Stimulated activated naive CD8-positive, alpha-beta T cell treated with anti-CD3 and anti-CD28 coated beads, Interleukin-15, Interleukin-2, amounts not matched to agents 100 ng/mL and 50 ng/mL, for 24 hours (primary cell): ENCODE results near the gene SUSD2.
"Not testable (repeated sequence)": the region's sequence is repeated elsewhere in the genome, so short reads cannot be mapped to it uniquely, and the experiment has no call there.

Source experiments
- H3K27ac Mint-ChIP-seq: one replicate; pipeline ENCODE4 v1.8.0; 2021; ENCODE audit warnings: mild to moderate bottlenecking, mixed read lengths
- H3K27me3 Mint-ChIP-seq: one replicate; pipeline ENCODE4 v1.8.0; 2021; ENCODE audit warnings: mixed read lengths
- H3K36me3 Mint-ChIP-seq: one replicate; pipeline ENCODE4 v1.8.0; 2021; ENCODE audit warnings: low read depth, mixed read lengths
- H3K4me1 Mint-ChIP-seq: one replicate; pipeline ENCODE4 v1.8.0; 2021; ENCODE audit warnings: low read depth, mixed read lengths
- H3K4me3 Mint-ChIP-seq: one replicate; pipeline ENCODE4 v1.8.0; 2021; ENCODE audit warnings: mild to moderate bottlenecking, mixed read lengths
- H3K9me3 Mint-ChIP-seq: one replicate; pipeline ENCODE4 v1.8.0; 2021; ENCODE audit warnings: mixed read lengths

SUSD2 gene

DNA sequence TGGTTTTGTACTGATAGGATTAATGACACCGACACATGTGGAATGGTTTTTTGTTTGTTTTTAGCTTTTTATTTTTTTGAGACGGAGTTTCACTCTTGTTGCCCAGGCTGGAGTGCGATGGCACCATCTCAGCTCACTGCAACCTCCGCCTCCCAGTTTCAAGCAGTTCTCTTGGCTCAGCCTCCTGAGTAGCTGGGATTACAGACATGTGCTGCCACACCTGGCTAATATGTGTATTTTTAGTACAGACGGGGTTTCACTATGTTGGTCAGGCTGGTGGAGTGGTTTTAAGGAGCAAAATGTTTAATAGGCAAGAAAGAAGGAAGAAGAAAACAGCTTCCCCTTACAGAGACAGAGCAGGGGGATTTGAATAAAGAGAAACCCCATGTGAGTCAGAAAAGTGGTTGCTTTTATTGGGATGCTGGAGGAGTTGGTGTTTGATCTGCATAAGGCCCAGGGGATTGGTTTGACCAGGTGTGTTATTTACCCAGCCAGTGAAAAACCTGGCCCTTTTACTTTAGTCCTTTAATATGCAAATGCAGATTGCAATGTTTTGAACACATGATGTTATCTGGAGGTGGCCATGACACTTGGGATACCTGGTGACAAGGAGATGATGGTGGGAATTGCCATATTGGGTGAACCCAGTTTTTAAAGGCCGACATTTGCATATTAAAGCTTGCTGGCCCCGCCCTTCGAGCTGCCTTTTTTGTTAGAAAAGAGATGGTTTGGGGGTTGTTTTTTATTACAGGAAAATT lies 24.3 kb downstream of the SUSD2 start:
- H3K36me3 Mint-ChIP-seq = no peaks in the 10 kb centered on the region
- no peaks in the 10 kb centered on the region for H3K27me3 Mint-ChIP-seq
- H3K4me3 Mint-ChIP-seq = no peak overlapping the region
- peaks cover 25% of the 10 kb centered on the region for H3K4me1 Mint-ChIP-seq
- H3K27ac Mint-ChIP-seq = no peak overlapping the region
- no peaks in the 10 kb centered on the region for H3K9me3 Mint-ChIP-seq

DNA sequence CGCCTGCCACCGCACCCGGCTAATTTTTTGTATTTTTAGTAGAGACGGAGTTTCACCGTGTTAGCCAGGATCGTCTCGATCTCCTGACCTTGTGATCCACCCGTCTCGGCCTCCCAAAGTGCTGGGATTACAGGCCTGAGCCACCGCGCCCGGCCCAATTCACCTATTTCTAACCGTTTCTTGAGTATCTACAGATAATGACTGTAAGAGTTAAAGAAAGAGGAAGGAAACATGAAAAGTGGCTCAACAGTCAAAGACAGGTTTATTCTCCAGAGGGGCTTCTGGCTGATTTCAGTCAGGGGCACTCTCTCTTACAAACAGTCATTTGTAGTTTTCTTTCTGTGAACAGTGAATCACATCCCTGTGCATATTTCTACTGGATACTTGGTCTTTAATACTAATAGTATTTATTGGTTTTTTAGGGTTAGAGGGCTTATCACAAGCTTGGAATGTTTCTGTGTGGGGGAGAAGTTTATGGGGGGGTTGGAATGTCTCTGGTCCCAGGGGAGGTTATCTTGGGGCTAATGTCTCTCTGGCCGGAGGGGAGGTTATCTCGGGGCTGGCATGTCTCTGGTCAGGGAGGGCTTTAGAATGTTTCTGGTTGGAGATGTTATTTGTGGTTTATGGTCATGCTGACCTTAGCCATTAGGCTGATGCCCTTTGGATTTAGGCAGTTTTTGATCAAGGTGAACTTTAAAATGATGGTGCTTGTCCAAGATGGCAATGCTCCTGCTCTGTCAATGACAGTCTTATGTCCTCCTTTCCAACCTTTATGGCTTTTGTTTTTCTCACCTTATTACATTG lies 25.4 kb downstream of the SUSD2 start:
- not testable (repeated sequence) for H3K27me3 Mint-ChIP-seq, H3K27ac Mint-ChIP-seq, H3K36me3 Mint-ChIP-seq, H3K9me3 Mint-ChIP-seq, H3K4me3 Mint-ChIP-seq
- H3K4me1 Mint-ChIP-seq = peaks cover 25% of the 10 kb centered on the region

DNA sequence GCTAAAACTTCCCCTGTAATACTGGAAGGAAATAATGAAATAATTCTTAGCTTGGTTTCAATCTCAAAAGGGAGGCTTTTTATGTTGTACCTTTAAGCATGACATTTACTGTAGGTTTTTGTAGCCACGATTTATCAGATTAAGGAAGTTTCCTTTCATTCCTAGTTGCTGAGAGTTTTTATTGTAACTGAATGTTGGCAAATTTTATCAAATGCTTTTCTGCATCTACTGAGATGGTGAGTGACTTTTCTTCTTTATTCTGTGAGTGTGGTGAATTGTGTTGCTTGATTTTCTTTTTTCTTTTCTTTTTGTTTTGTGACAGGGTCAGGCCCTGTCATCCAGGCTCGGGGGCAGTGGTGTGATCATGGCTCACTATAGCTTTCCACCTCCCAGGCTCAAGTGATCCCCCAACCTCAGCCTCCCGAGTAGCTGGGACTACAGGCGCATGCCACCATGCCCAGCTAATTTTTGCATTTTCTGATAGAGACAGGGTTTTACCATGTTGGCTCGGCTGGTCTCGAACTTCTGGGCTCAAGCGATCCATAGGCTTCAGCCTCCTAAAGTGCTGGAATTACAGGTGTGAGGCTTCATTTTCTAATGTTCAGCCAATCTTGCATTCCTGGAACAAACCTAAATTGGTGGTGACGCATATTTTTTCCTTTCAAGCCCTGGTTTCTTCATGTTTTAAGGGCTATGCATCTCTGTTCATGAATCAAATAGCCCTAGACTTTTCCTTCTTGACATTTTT lies 26.2 kb downstream of the SUSD2 start:
- Mint-ChIP-seq H3K27ac (peak overlapping the region; percentile 73), H3K4me1 (peaks cover 25% of the 10 kb centered on the region), H3K36me3 (no peaks in the 10 kb centered on the region), H3K9me3 (no peaks in the 10 kb centered on the region), H3K27me3 (no peaks in the 10 kb centered on the region), H3K4me3 (no peak overlapping the region)

DNA sequence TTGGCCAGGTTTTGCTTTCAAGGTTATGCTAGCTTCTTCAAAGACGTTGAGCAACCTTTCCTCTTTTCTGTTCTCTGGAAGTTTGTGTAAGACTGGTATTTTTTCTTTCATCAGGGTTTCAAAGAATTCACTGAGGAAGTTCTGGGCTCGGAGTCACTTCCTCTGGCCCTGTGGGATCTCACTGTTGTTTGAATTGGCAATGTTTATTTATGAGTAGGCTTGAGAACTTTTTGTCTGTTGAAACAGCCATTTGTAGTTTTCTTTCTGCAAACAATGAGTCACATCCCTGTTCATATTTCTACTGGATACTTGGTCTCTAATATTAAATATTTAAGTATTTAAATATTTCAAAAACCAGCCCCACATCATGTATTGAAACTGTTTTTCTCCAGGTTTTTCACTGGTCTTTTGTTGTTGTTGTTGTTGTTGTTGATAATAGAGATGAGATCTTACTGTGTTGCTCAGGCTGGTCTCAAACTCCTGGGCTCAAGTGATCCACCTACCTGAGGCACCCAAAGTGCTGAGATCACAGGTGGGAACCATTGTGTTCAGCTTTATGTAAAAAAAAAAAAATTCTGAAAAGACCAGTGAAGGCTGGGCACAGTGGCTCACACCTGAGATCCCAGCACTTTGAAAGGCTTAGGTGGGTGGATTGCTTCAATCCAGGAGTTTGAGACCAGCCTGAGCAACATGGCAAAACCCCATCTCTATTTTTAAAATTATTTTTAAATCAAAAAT lies 26.9 kb downstream of the SUSD2 start:
- Mint-ChIP-seq H3K36me3 (no peaks in the 10 kb centered on the region), H3K4me1 (peaks cover 25% of the 10 kb centered on the region), H3K4me3 (no peak overlapping the region), H3K27me3 (no peaks in the 10 kb centered on the region), H3K9me3 (no peaks in the 10 kb centered on the region), H3K27ac (peak overlapping the region; percentile 73)

DNA sequence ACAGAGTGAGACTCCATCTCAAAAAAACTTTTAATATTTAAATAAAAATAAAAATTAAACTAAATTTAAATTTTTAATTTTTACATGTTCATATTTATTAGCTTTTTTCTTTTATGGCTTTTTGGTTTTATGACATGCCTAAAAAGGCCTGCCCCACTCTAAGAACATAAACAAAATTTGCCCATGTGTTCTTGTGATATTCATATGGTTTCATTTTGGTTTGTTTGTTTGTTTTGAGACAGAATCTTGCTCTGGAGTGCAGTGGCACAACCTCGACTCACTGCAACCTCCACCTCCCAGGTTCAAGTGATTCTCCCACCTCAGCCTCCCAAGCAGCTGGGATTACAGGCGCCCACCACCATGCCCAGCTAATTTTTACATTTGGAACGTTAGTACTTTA lies 27.7 kb downstream of the SUSD2 start:
- no peaks in the 10 kb centered on the region for H3K36me3 Mint-ChIP-seq
- peaks cover 25% of the 10 kb centered on the region for H3K4me1 Mint-ChIP-seq
- no peaks in the 10 kb centered on the region for H3K9me3 Mint-ChIP-seq
- H3K4me3 Mint-ChIP-seq = no peak overlapping the region
- H3K27ac Mint-ChIP-seq = no peak overlapping the region
- H3K27me3 Mint-ChIP-seq = no peaks in the 10 kb centered on the region

DNA sequence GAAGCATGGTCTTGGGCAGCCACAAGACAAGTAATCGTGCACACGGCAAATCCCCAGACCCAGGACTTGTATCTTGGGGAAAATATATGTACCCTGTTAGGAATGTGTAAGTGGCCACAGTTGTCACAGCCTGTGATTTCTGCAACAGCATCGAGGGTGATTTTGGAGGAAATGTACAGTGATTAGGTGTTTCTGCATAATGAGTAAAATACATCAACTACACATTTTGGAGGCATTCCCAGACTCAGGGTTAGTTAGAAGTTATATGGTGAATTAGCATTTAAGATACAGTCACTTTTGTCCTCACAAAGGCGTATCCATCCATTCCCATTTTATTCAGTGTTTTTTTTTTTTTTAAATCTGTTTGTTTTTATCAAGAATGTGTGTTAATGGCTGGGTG lies 28.4 kb downstream of the SUSD2 start:
- H3K27me3 Mint-ChIP-seq = no peaks in the 10 kb centered on the region
- no peaks in the 10 kb centered on the region for H3K9me3 Mint-ChIP-seq
- no peaks in the 10 kb centered on the region for H3K36me3 Mint-ChIP-seq
- H3K4me1 Mint-ChIP-seq = peaks cover 25% of the 10 kb centered on the region
- no peak overlapping the region for H3K4me3 Mint-ChIP-seq
- no peak overlapping the region for H3K27ac Mint-ChIP-seq

DNA sequence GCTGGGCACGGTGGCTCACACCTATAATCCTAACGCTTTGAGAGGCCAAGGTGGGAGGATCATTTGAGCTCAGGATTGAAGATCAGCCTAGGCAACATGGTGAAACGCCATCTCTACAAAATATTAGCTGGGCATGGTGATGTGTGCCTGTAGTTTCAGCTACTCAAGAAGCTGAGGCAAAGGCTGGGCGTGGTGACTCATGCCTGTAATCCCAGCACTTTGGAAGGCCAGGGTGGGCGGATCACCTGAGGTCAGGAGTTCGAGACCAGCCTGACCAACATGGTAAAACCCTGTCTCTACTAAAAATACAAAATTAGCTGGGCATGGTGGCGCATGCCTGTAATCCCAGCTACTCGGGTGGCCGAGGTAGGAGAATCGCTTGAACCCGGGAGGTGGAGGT lies 29.1 kb downstream of the SUSD2 start:
- H3K27ac Mint-ChIP-seq, H3K36me3 Mint-ChIP-seq, H3K4me3 Mint-ChIP-seq, H3K27me3 Mint-ChIP-seq, H3K9me3 Mint-ChIP-seq: not testable (repeated sequence)
- peaks cover 24% of the 10 kb centered on the region for H3K4me1 Mint-ChIP-seq

GRCh38 chr22:24211716-24212115 lies 30.4 kb downstream of the SUSD2 start:
- H3K4me3 Mint-ChIP-seq, H3K9me3 Mint-ChIP-seq, H3K27ac Mint-ChIP-seq, H3K27me3 Mint-ChIP-seq, H3K36me3 Mint-ChIP-seq: not testable (repeated sequence)
- peaks cover 22% of the 10 kb centered on the region for H3K4me1 Mint-ChIP-seq

DNA sequence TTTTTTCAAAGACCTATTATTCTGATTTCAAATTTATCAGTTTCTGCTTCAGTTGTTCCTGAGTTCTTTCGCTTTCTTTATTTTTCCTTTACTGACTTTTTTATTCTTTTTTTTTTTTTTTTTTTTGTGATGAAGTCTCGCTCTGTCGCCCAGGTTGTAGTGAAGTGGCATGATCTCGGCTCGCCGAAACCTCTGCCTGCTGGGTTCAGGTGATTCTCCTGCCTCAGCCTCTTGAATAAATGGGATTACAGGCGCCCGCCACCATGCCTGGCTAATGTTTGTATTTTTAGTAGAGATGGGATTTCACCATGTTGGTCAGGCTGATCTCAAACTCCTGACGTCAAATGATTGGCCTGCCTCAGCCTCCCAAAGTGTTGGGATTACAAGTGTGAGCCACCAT lies 31.8 kb downstream of the SUSD2 start:
- peaks cover 15% of the 10 kb centered on the region for H3K4me1 Mint-ChIP-seq
- not testable (repeated sequence) for H3K4me3 Mint-ChIP-seq, H3K27me3 Mint-ChIP-seq, H3K27ac Mint-ChIP-seq, H3K9me3 Mint-ChIP-seq, H3K36me3 Mint-ChIP-seq

DNA sequence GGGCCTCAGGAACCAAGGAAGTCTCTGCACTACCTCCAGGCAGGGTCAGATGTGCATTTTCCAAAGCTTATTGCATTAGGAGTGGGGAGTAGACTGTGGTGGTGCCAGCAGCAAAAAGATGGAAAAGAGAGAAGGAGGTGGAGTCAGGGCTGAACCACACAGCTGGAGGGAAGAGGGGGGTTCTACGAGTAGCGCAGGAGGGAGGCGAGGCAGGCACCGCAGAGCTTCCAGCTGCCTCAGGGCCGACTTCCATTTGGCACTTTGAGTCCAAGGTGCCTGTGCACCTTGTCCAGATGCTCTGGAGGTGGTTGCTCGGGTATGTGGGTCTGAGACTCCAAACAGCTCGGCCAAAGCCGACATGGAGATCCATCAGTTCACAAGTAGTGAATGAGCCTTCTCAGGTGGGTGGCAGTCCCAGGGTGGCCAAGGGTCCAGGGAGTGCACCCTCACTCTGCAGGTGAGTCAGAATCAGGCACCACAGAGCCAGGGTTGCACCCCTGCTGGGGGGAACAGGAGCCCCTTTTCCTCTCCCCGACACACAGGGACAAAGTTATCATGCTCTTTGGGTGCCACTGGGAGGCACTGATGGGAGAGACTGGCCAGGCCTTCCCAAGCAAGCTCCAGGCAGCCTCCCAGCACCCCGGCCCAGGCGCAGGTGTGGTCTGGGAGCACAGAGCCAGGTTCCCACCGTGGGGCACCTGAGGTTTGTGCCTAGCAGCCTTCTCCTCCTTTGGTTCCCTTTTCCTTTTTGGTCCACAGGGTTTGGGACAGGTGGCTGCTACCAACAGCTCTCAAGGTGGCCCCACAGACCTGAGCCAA lies 33.4 kb downstream of the SUSD2 start:
- no peaks in the 10 kb centered on the region for H3K9me3 Mint-ChIP-seq
- no peak overlapping the region for H3K27ac Mint-ChIP-seq

DNA sequence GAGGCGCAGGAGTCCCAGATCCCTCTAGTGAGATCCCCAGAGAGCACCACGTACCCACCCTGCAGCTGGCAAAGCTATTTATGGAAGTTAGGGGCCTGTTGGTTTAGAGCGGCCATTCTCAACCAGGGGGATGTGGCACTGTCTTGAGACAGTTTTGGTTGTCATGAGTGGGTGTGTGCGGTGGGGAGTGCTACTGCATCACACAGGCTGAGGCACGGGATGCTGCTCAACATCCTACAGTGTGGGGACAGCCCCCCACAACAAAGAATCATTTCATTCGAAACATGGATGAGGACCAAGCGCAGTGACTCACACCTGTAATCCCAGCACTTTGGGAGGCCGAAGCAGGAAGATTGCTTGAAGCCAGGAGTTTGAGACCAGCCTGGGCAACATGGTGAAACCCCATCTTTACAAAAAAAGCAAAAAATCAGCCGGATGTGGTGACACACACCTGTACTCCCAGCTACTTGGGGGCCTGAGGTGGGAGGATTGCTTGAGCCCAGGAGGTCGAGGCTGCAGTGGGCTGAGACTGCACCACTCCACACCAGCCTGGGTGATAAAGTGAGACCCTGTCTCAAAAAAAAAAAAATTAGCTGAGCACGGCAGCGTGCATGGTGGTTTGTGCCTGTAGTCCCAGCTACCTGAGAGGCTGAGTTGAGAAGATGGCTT lies 35.4 kb downstream of the SUSD2 start:
- Mint-ChIP-seq H3K4me1 (peaks cover 12% of the 10 kb centered on the region), H3K4me3 (no peak overlapping the region), H3K27me3 (no peaks in the 10 kb centered on the region), H3K9me3 (no peaks in the 10 kb centered on the region), H3K36me3 (no peaks in the 10 kb centered on the region), H3K27ac (peak overlapping the region; percentile 31)

More for the DNA sequence above, 33.4 kb downstream of the SUSD2 start:
- no peak overlapping the region for H3K4me3 Mint-ChIP-seq
- no peaks in the 10 kb centered on the region for H3K36me3 Mint-ChIP-seq
- H3K4me1 Mint-ChIP-seq = peaks cover 12% of the 10 kb centered on the region
- no peaks in the 10 kb centered on the region for H3K27me3 Mint-ChIP-seq

DNA sequence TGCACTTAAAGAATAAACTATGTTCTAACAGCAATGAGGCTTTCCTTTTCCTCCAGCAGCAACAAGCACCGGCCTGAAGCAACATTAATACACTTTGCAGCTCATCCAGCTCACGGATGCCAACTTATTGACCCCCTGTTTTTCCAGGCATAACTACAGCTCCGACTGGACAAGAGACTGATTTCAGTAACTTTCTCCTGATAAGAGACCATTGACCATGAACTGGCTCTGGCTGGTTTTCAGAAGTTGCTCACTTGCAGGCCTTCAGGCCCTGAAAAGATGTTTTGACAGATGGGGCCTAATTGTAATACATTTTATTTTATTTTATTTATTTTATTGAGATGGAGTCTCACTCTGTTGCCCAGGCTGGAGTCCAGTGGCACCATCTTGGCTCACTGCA lies 36.1 kb downstream of the SUSD2 start:
- Mint-ChIP-seq H3K27ac (no peak overlapping the region), H3K27me3 (no peaks in the 10 kb centered on the region), H3K4me3 (no peak overlapping the region), H3K4me1 (peaks cover 12% of the 10 kb centered on the region), H3K36me3 (no peaks in the 10 kb centered on the region), H3K9me3 (no peaks in the 10 kb centered on the region)

- H3K4me3 Mint-ChIP-seq = no peak overlapping the region
- H3K4me1 Mint-ChIP-seq = peaks cover 12% of the 10 kb centered on the region
- no peaks in the 10 kb centered on the region for H3K36me3 Mint-ChIP-seq
- H3K9me3 Mint-ChIP-seq = no peaks in the 10 kb centered on the region
- no peak overlapping the region for H3K27ac Mint-ChIP-seq
- no peaks in the 10 kb centered on the region for H3K27me3 Mint-ChIP-seq
These were observed 38.5 kb downstream of the SUSD2 start for GRCh38 chr22:24219750-24220149.

DNA sequence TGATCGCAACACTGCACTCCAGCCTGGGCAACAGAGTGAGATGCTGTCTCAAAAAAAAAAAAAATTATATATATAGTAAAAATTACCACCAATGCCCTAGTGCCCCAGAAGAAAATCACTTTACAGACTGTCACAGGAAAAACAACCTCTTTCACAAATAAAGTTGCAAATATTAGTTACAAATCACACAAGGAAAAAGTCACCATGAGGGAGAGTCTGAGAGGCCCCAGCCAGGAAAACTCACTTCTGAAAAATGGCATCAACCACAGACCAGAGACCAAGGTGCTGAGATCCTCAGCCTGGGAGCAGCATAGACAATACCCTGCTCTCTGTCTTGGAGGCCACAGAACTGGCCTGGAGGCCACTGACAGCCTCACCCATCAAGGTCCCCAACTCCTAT lies 43.2 kb downstream of the SUSD2 start:
- Mint-ChIP-seq H3K27me3 (no peaks in the 10 kb centered on the region), H3K4me1 (no peaks in the 10 kb centered on the region), H3K4me3 (no peak overlapping the region)

More for the DNA sequence above, 43.2 kb downstream of the SUSD2 start:
- Mint-ChIP-seq H3K9me3 (no peaks in the 10 kb centered on the region), H3K36me3 (no peaks in the 10 kb centered on the region), H3K27ac (no peak overlapping the region)
